Activated T-cell treated with anti-CD3 and anti-CD28 coated beads for 1 hour (primary cell): ENCODE data around the gene HPCAL1.

Source experiments
- DNase-seq: peaks from one replicate; pipeline ENCODE4 v3.0.0-alpha.2; 2020; ENCODE audit warnings: low read depth

Gene HPCAL1

GRCh38 chr2:10426726-10427617 is 124.3 kb downstream of the HPCAL1 start:
- DNase-seq, result no peak

- DNase-seq, result no peak
Observed at GRCh38 chr2:10427618-10427949, 124.9 kb downstream of the HPCAL1 start.

- DNase-seq, result no peak
Observed at GRCh38 chr2:10428355-10428754, 125.7 kb downstream of the HPCAL1 start.

- no peak for DNase-seq
Observed at GRCh38 chr2:10428924-10429323, 126.2 kb downstream of the HPCAL1 start.

- DNase-seq, result no peak
Observed at GRCh38 chr2:10430886-10431622, 128.3 kb downstream of the HPCAL1 start.

GRCh38 chr2:10431797-10432196 is 129.1 kb downstream of the HPCAL1 start:
- no peak for DNase-seq

GRCh38 chr2:10432311-10433181 is 129.8 kb downstream of the HPCAL1 start:
- no peak for DNase-seq

GRCh38 chr2:10433264-10433946 is 130.7 kb downstream of the HPCAL1 start:
- no peak for DNase-seq

GRCh38 chr2:10433947-10434885 is 131.5 kb downstream of the HPCAL1 start:
- no peak for DNase-seq

- DNase-seq, result peak; percentile 69
Observed at GRCh38 chr2:10434886-10435819, 132.4 kb downstream of the HPCAL1 start.

- DNase-seq, result no peak
Observed at GRCh38 chr2:10435820-10436204, 133.1 kb downstream of the HPCAL1 start.

GRCh38 chr2:10436583-10437110 is 133.9 kb downstream of the HPCAL1 start:
- no peak for DNase-seq

- no peak for DNase-seq
Observed at GRCh38 chr2:10437806-10438205, 135.1 kb downstream of the HPCAL1 start.

GRCh38 chr2:10438688-10439087 is 136.0 kb downstream of the HPCAL1 start:
- no peak for DNase-seq

GRCh38 chr2:10439185-10439879 is 136.6 kb downstream of the HPCAL1 start:
- DNase-seq, result no peak

- DNase-seq, result no peak
Observed at GRCh38 chr2:10439971-10440370, 137.3 kb downstream of the HPCAL1 start.

GRCh38 chr2:10440736-10441135 is 138.0 kb downstream of the HPCAL1 start:
- no peak for DNase-seq

- DNase-seq, result no peak
Observed at GRCh38 chr2:10441948-10442347, 139.2 kb downstream of the HPCAL1 start.
